SH-SY5Y (cell line): ENCODE results near the gene PHLPP2.

Experiments used
- GATA2 ChIP-seq: IDR thresholded peaks from 2 replicates; pipeline ENCODE4 v1.6.1; 2011; ENCODE audit warnings: mild to moderate bottlenecking, low read depth, low read length
- GATA3 ChIP-seq: IDR thresholded peaks from 2 replicates; pipeline ENCODE4 v1.6.1; 2011; ENCODE audit warnings: low read depth, mild to moderate bottlenecking, low read length, moderate library complexity

DNA sequence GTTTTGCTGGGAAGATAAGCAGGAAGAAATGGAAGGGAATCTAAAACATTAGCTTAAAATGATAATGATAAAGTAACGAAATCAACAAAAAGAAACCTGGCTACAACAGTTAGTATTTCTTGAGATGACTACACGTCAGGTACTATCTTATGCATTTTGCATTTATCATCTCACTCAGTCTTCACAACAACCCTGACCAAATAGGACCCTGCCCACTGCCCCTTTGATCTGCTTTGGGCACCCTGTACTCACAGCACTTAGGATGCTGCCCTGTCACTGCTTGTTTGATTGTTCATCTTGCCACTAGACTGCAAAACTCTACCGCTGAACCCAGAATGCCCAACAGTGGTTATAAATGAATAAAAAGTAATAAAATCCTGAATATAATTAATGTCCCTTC is 53.3 kb downstream of the PHLPP2 start:
- no peak for TF ChIP-seq GATA2
- TF ChIP-seq GATA3, result no peak
